Endodermal cell (in vitro differentiated cells): ENCODE measurements around the gene FANCE. TPM values are rescaled to one million over a fixed set of nuclear protein-coding genes. Genes with fewer than 3 reads are reported as not detected.

Source experiments
- DNase-seq: peaks from one replicate; pipeline ENCODE4 v3.0.0-alpha.2; 2017
- H3K27ac ChIP-seq: 2 replicates; pipeline ENCODE4 v1.5.1; 2013; ENCODE audit warnings: mild to moderate bottlenecking, low read depth, low read length, moderate library complexity
- H3K27me3 ChIP-seq: 2 replicates; pipeline ENCODE4 v1.6.1; 2013; ENCODE audit warnings: mild to moderate bottlenecking, low read length, moderate library complexity; ENCODE audit not compliant: insufficient read depth, control insufficient read depth, poor library complexity, severe bottlenecking
- H3K36me3 ChIP-seq: 2 replicates; pipeline ENCODE4 v1.7.0; 2013; ENCODE audit warnings: mild to moderate bottlenecking, low read length, moderate library complexity; ENCODE audit not compliant: control insufficient read depth, insufficient read depth
- H3K4me1 ChIP-seq: one replicate; pipeline ENCODE4 v1.7.0; 2013; ENCODE audit warnings: low read length; ENCODE audit not compliant: control insufficient read depth, insufficient read depth
- H3K4me3 ChIP-seq: 2 replicates; pipeline ENCODE4 v1.5.1; 2013; ENCODE audit warnings: mild to moderate bottlenecking, low read length, moderate library complexity
- H3K9ac ChIP-seq: 2 replicates; pipeline ENCODE4 v1.6.1; 2013; ENCODE audit warnings: mild to moderate bottlenecking, low read length, moderate library complexity; ENCODE audit not compliant: poor library complexity, severe bottlenecking; ENCODE audit errors: extremely low read depth
- H3K9me3 ChIP-seq: 2 replicates; pipeline ENCODE4 v1.6.1; 2013; ENCODE audit warnings: mild to moderate bottlenecking, low read length, moderate library complexity; ENCODE audit not compliant: control insufficient read depth
- H3K27ac Mint-ChIP-seq: 2 replicates; pipeline ENCODE4 v1.8.0; 2020; ENCODE audit warnings: mixed read lengths
- H3K27me3 Mint-ChIP-seq: 2 replicates; pipeline ENCODE4 v1.8.0; 2021; ENCODE audit warnings: mild to moderate bottlenecking, mixed read lengths; ENCODE audit not compliant: insufficient read depth
- H3K36me3 Mint-ChIP-seq: 2 replicates; pipeline ENCODE4 v1.8.0; 2020; ENCODE audit warnings: low read depth, mixed read lengths
- H3K4me1 Mint-ChIP-seq: 2 replicates; pipeline ENCODE4 v1.8.0; 2020; ENCODE audit warnings: mixed read lengths
- H3K4me3 Mint-ChIP-seq: 2 replicates; pipeline ENCODE4 v1.8.0; 2020; ENCODE audit warnings: mild to moderate bottlenecking, moderate library complexity, mixed read lengths
- H3K9me3 Mint-ChIP-seq: 2 replicates; pipeline ENCODE4 v1.8.0; 2020; ENCODE audit warnings: mild to moderate bottlenecking, mixed read lengths
- CTCF ChIP-seq: fragments of 200-600 bp; sonication (generic); conservative IDR thresholded peaks from 2 replicates; pipeline ENCODE4 v1.5.0; 2021; ENCODE audit warnings: antibody characterized with exemption, mild to moderate bottlenecking
- WGBS, 2 experiments: methylation state at CpG; one replicate each; pipeline versions ENCODE4 v1.1.5 to v1.1.7; 2013; ENCODE audit warnings: missing lambda C conversion rate in 2 of 2, mixed read lengths in 1 of 2; ENCODE audit not compliant: insufficient coverage in 1 of 2, insufficient read length in 1 of 2; 5-methylcytosine and 5-hydroxymethylcytosine counted together
- total RNA-seq, 2 donors: library from RNA; stranded (reverse); fragmentation: NEBNext Ultra II Directional in 1 of 2; extraction: Animal tissue kit (Norgen Biotek cat#: 25700) in 1 of 2; gene quantifications; 2 replicates in 1 of 2; 3 replicates in 1 of 2; pipeline ENCODE4 v1.2.1, GENCODE V29; 2021

FANCE gene
- total RNA-seq, 2 donors from 2014 or later = 13.5 to 16.4 TPM

GRCh38 chr6:35485402-35485877, 33.3 kb downstream of the FANCE start:
- Mint-ChIP-seq H3K36me3 (peaks cover 15% of the 10 kb centered on the region), H3K9me3 (no peaks in the 10 kb centered on the region), H3K4me3 (peak overlapping the region; percentile 47), H3K4me1 (peaks cover 31% of the 10 kb centered on the region), H3K27ac (peak overlapping the region; percentile 97), H3K27me3 (no peaks in the 10 kb centered on the region)
- peak; percentile 90 for DNase-seq
- H3K4me1 ChIP-seq = peaks cover 18% of the 10 kb centered on the region
- TF ChIP-seq CTCF = no peak
- no peaks in the 10 kb centered on the region for H3K27me3 ChIP-seq
- peaks cover 9% of the 10 kb centered on the region for H3K36me3 ChIP-seq
- H3K9me3 ChIP-seq = no peaks in the 10 kb centered on the region
- 50 to 67% methylated on average over 7 to 11 of the region's 11 CpGs for WGBS, 2 experiments
- peak overlapping the region; percentile 38 for H3K9ac ChIP-seq
- peak overlapping the region; percentile 64 for H3K27ac ChIP-seq
- H3K4me3 ChIP-seq = no peak overlapping the region

GRCh38 chr6:35486005-35486925, 34.1 kb downstream of the FANCE start:
- Mint-ChIP-seq H3K27ac (peak overlapping the region; percentile 87), H3K4me1 (peaks cover 38% of the 10 kb centered on the region)
- no peak overlapping the region for H3K4me3 ChIP-seq

More at GRCh38 chr6:35486005-35486925, 34.1 kb downstream of the FANCE start:
- Histone ChIP-seq H3K27ac (peak overlapping the region; percentile 64), H3K9me3 (no peaks in the 10 kb centered on the region), H3K9ac (peak overlapping the region; percentile 38), H3K27me3 (no peaks in the 10 kb centered on the region), H3K36me3 (peaks cover 9% of the 10 kb centered on the region), H3K4me1 (peaks cover 27% of the 10 kb centered on the region)
- Mint-ChIP-seq H3K27me3 (no peaks in the 10 kb centered on the region), H3K4me3 (peak overlapping the region; percentile 47), H3K36me3 (peaks cover 12% of the 10 kb centered on the region), H3K9me3 (no peaks in the 10 kb centered on the region)
- DNase-seq = peak; percentile 94
- WGBS, 2 experiments = 88 to 93% methylated on average over 34 to 61 of the region's 61 CpGs
- no peak for TF ChIP-seq CTCF
